Measurements from ENCODE around the gene PHF21A. TPM values are rescaled to one million over a fixed set of nuclear protein-coding genes. Genes with fewer than 3 reads are reported as not detected.
A peak's percentile ranks its signal among the peaks of the same experiment; 100 is the strongest.

The PHF21A gene
- total and polyA plus RNA-seq, 2 of the 13 experiments (the other 11 are each of a cell fraction or from before 2014, with no cell fraction given), result 4.1 to 34.6 TPM

GRCh38 chr11:46116007-46116711 lies 5.1 kb downstream of the PHF21A start:
- Histone ChIP-seq H3K4me3 (replicated peaks in 1 of 3; ENCODE audit: insufficient read depth in 1 of 3, low read depth in 2 of 3, low read length in 3 of 3) (no peak overlapping the region), H3K36me3 (replicated peaks in 1 of 2; ENCODE audit: control insufficient read depth in 1 of 2, insufficient read depth in 2 of 2, low read length in 2 of 2) (no peaks in the 10 kb centered on the region), H3K79me2 (ENCODE audit: insufficient read depth, low read length) (peaks cover 62% of the 10 kb centered on the region), H3K9ac (ENCODE audit: insufficient read depth, low read depth, low read length) (no peak overlapping the region), H3K27me3 (ENCODE audit: control insufficient read depth in 1 of 2, insufficient read depth in 2 of 2, low read length in 2 of 2) (no peaks in the 10 kb centered on the region), H2AFZ (ENCODE audit: low read length) (no peak overlapping the region), H3K4me1 (ENCODE audit: insufficient read depth, low read length) (peaks cover 41% of the 10 kb centered on the region), H3K27ac (ENCODE audit: extremely low read length, insufficient read depth, low read length) (no peak overlapping the region), H3K4me2 (ENCODE audit: low read depth, low read length) (no peak overlapping the region; the same call in 1 of the 2 replicates), H3K9me3 (ENCODE audit: low read length) (no peaks in the 10 kb centered on the region), H4K20me1 (ENCODE audit: insufficient read depth, low read length) (peaks cover 30% of the 10 kb centered on the region)
- DNase-seq (ENCODE audit: low spot score), result no peak
- FAIRE-seq, result no peak
- in situ Hi-C loops (cut with HindIII; ENCODE audit: extremely low pct_ligation_motif_present, low pct_unique_long_range_greater_than_20kb), result no loop called here
- no TSS peak for BruUV-seq (replicated peaks)
- POLR2A ChIA-PET, result no interaction called here
- WGBS (ENCODE audit: low lambda C conversion rate), result 96% methylated on average over 3 of the region's 3 CpGs
- CTCF ChIA-PET (ENCODE audit: low intra/inter-chr PET ratio, low total read pairs), result no interaction called here
- intact Hi-C loops (cut with micrococcal nuclease; ENCODE audit: unreplicated experiment), result no loop called here
- TF ChIP-seq ZNF333 (CRISPR knock-in tag; IDR thresholded peaks at IDR 0.05; ENCODE audit: borderline replicate concordance) (no peak), NRL (CRISPR knock-in tag; IDR thresholded peaks at IDR 0.05; ENCODE audit: borderline replicate concordance) (no peak), MAFK (conservative IDR thresholded peaks at IDR 0.05 in 1 of 2, IDR thresholded peaks at IDR 0.05 in 1 of 2; ENCODE audit: low read length in 2 of 2) (0 out of 4 replicates have a peak, but pooled peaks of 1 of the 2 experiments have one; percentile 20), MXD1 (CRISPR knock-in tag; IDR thresholded peaks at IDR 0.05) (no peak)
- no peak for ATAC-seq

- no peak overlapping the region for H3K9ac ChIP-seq (ENCODE audit: insufficient read depth, low read depth, low read length)
- H3K27me3 ChIP-seq (ENCODE audit: control insufficient read depth in 1 of 2, insufficient read depth in 2 of 2, low read length in 2 of 2), result no peaks in the 10 kb centered on the region
- no peaks in the 10 kb centered on the region for H3K9me3 ChIP-seq (ENCODE audit: low read length)
- POLR2A ChIA-PET, result no interaction called here
- no peak for FAIRE-seq
- BruUV-seq (replicated peaks), result no TSS peak
- no peak overlapping the region for H3K4me2 ChIP-seq (ENCODE audit: low read depth, low read length)
- in situ Hi-C loops (cut with HindIII; ENCODE audit: extremely low pct_ligation_motif_present, low pct_unique_long_range_greater_than_20kb) (no loop called here), intact Hi-C loops (cut with micrococcal nuclease; ENCODE audit: unreplicated experiment) (no loop called here)
- peaks cover 41% of the 10 kb centered on the region for H3K4me1 ChIP-seq (ENCODE audit: insufficient read depth, low read length)
- H3K36me3 ChIP-seq (replicated peaks in 1 of 2; ENCODE audit: control insufficient read depth in 1 of 2, insufficient read depth in 2 of 2, low read length in 2 of 2), result no peaks in the 10 kb centered on the region
- CTCF ChIA-PET (ENCODE audit: low intra/inter-chr PET ratio, low total read pairs), result no interaction called here
- TF ChIP-seq ZFP36L1 (CRISPR knock-in tag; IDR thresholded peaks at IDR 0.05), result no peak
- no peak for TF ChIP-seq ETV5 (CRISPR knock-in tag; IDR thresholded peaks at IDR 0.05; ENCODE audit: borderline replicate concordance)
- no peak for TF ChIP-seq THAP7 (CRISPR knock-in tag; IDR thresholded peaks at IDR 0.05)
- no peak for TF ChIP-seq ISL2 (CRISPR knock-in tag; IDR thresholded peaks at IDR 0.05)
- no peak for TF ChIP-seq AFF4 (CRISPR knock-in tag; IDR thresholded peaks at IDR 0.05)
- no peak for TF ChIP-seq ZNF350 (CRISPR knock-in tag; IDR thresholded peaks at IDR 0.05; ENCODE audit: borderline replicate concordance, low read depth)
- TF ChIP-seq ZNF792 (CRISPR knock-in tag; IDR thresholded peaks at IDR 0.05), result no peak
- no peak for TF ChIP-seq TSC22D2 (CRISPR knock-in tag; IDR thresholded peaks at IDR 0.05; ENCODE audit: borderline replicate concordance)
- TF ChIP-seq MATR3 (CRISPR knock-in tag; IDR thresholded peaks at IDR 0.05), result no peak
- no peak for DNase-seq (ENCODE audit: low spot score)
- no peak overlapping the region for H2AFZ ChIP-seq (ENCODE audit: low read length)
- H4K20me1 ChIP-seq (ENCODE audit: insufficient read depth, low read length), result peaks cover 30% of the 10 kb centered on the region
- no peak overlapping the region for H3K27ac ChIP-seq (ENCODE audit: extremely low read length, insufficient read depth, low read length)
- ATAC-seq, result no peak
- peaks cover 64% of the 10 kb centered on the region for H3K79me2 ChIP-seq (ENCODE audit: insufficient read depth, low read length)
- H3K4me3 ChIP-seq (replicated peaks in 1 of 3; ENCODE audit: insufficient read depth in 1 of 3, low read depth in 2 of 3, low read length in 3 of 3), result no peak overlapping the region
Observed at GRCh38 chr11:46114961-46115360, 6.3 kb downstream of the PHF21A start.
